Peyer's patch (tissue), 4 donors: ENCODE data around the gene TMEM119. TPM values are rescaled to one million over a fixed set of nuclear protein-coding genes. Genes with fewer than 3 reads are reported as not detected.

Experiments
- DNase-seq, 3 donors: peaks; one replicate each; pipeline ENCODE4 v3.0.0-alpha.2; 2017 to 2019
- H3K27ac ChIP-seq, 4 donors: fragments of 200-600 bp; sonication (generic); one replicate each; pipeline ENCODE4 v1.5.1; 2016 to 2019
- H3K27me3 ChIP-seq, 2 donors: fragments of 200-600 bp; sonication (generic); one replicate each; pipeline ENCODE4 v1.5.1; 2019
- H3K36me3 ChIP-seq, 3 donors: fragments of 200-600 bp; sonication (generic); one replicate each; pipeline ENCODE4 v1.5.1; 2016 to 2019
- H3K4me1 ChIP-seq, 4 donors: fragments of 200-600 bp; sonication (generic); one replicate each; pipeline ENCODE4 v1.5.1; 2016 to 2019
- H3K4me3 ChIP-seq, 4 donors: fragments of 200-600 bp; sonication (generic); 1 replicate in 3 of 4; 2 replicates in 1 of 4; pipeline ENCODE4 v1.5.1; 2016 to 2019; ENCODE audit warnings: mild to moderate bottlenecking in 1 of 4
- H3K9me3 ChIP-seq, 4 donors: fragments of 200-600 bp; sonication (generic); one replicate each; pipeline ENCODE4 v1.5.1; 2016 to 2019; ENCODE audit warnings: mild to moderate bottlenecking in 1 of 4
- POLR2A ChIP-seq, 2 donors: fragments of 450-650 bp; IDR thresholded peaks; one replicate each; pipeline ENCODE4 v1.5.1; 2017; ENCODE audit warnings: antibody characterized with exemption in 2 of 2, mild to moderate bottlenecking in 2 of 2, moderate library complexity in 2 of 2
- total RNA-seq, 4 donors: library from RNA; depleted of rRNA; stranded (reverse); fragments of >200 nt; gene quantifications; one replicate each; pipeline ENCODE4 v1.1.0, GENCODE V29; 2016
- TF ChIP-seq, protein P1 (sequence below), 6 experiments: fragments of 450-650 bp in 4 of 6; fragments of 200-600 bp in 2 of 6; sonication (generic) in 1 of 6; IDR thresholded peaks; one replicate each; pipeline ENCODE4 v1.5.1; 2017 to 2019; ENCODE audit warnings: antibody characterized with exemption in 6 of 6, mild to moderate bottlenecking in 3 of 6, moderate library complexity in 1 of 6

The TMEM119 gene
- total RNA-seq, 4 donors from 2014 or later: 1.8 to 17.3 (median 3.4) TPM

- peaks cover 0 to 44% (median 17%) of the 10 kb centered on the region in 4 donors for H3K4me1 ChIP-seq
- no peaks in the 10 kb centered on the region for H3K9me3 ChIP-seq
- peak within 1 kb of the TSS; percentile 93 to 97 (median 95) for H3K27ac ChIP-seq
- peak; percentile 96 to 99 (median 98) for DNase-seq
- H3K4me3 ChIP-seq: peak within 1 kb of the TSS; percentile 84 to 96 (median 93)
- TF ChIP-seq POLR2A (IDR thresholded peaks at IDR 0.05): peak; percentile 73 to 91
- TF ChIP-seq, protein P1, sequence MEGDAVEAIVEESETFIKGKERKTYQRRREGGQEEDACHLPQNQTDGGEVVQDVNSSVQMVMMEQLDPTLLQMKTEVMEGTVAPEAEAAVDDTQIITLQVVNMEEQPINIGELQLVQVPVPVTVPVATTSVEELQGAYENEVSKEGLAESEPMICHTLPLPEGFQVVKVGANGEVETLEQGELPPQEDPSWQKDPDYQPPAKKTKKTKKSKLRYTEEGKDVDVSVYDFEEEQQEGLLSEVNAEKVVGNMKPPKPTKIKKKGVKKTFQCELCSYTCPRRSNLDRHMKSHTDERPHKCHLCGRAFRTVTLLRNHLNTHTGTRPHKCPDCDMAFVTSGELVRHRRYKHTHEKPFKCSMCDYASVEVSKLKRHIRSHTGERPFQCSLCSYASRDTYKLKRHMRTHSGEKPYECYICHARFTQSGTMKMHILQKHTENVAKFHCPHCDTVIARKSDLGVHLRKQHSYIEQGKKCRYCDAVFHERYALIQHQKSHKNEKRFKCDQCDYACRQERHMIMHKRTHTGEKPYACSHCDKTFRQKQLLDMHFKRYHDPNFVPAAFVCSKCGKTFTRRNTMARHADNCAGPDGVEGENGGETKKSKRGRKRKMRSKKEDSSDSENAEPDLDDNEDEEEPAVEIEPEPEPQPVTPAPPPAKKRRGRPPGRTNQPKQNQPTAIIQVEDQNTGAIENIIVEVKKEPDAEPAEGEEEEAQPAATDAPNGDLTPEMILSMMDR (IDR thresholded peaks at IDR 0.05): no peak
- H3K27me3 ChIP-seq: no peaks in the 10 kb centered on the region
- H3K36me3 ChIP-seq: peaks cover 0 to 39% (median 0%) of the 10 kb centered on the region in 3 donors
These were observed 35.3 kb downstream of the TMEM119 start, which contains the start of gene ISCU for GRCh38 chr12:108562348-108563135. Gene ISCU (plus strand): TSS chr12:108562596. CDS start chr12:108562623, 27 bp downstream.

- peaks cover 0 to 38% (median 16%) of the 10 kb centered on the region in 4 donors for H3K4me1 ChIP-seq
- no peak for DNase-seq
- H3K27ac ChIP-seq: peak overlapping the region; percentile 93 to 97 (median 95)
- TF ChIP-seq, protein P1 (IDR thresholded peaks at IDR 0.05): no peak
- TF ChIP-seq POLR2A (IDR thresholded peaks at IDR 0.05): no peak
- peak overlapping the region; percentile 84 to 96 (median 93) for H3K4me3 ChIP-seq
- H3K9me3 ChIP-seq: no peaks in the 10 kb centered on the region
- H3K27me3 ChIP-seq: no peaks in the 10 kb centered on the region
- H3K36me3 ChIP-seq: peaks cover 0 to 36% (median 0%) of the 10 kb centered on the region in 3 donors
These were observed 36.0 kb downstream of the TMEM119 start for GRCh38 chr12:108561852-108562347.

GRCh38 chr12:108560752-108561719 is 36.8 kb downstream of the TMEM119 start, which contains the start of gene SART3:
Gene SART3 (minus strand): TSS chr12:108561173. CDS start chr12:108561154, 19 bp downstream.
- peak within 1 kb of the TSS; percentile 93 to 97 (median 95) for H3K27ac ChIP-seq
- H3K4me3 ChIP-seq: peak within 1 kb of the TSS; percentile 84 to 96 (median 93)
- TF ChIP-seq POLR2A (IDR thresholded peaks at IDR 0.05): peak; percentile 18 to 59
- TF ChIP-seq, protein P1 (IDR thresholded peaks at IDR 0.05): no peak
- H3K9me3 ChIP-seq: no peaks in the 10 kb centered on the region
- peak; percentile 73 to 87 (median 85) for DNase-seq
- H3K27me3 ChIP-seq: no peaks in the 10 kb centered on the region
- peaks cover 0 to 35% (median 14%) of the 10 kb centered on the region in 4 donors for H3K4me1 ChIP-seq
- H3K36me3 ChIP-seq: peaks cover 0 to 28% (median 0%) of the 10 kb centered on the region in 3 donors

- H3K4me1 ChIP-seq: peaks cover 0 to 32% (median 10%) of the 10 kb centered on the region in 4 donors
- H3K4me3 ChIP-seq: peak overlapping the region; percentile 84 to 96 (median 93)
- no peaks in the 10 kb centered on the region for H3K9me3 ChIP-seq
- TF ChIP-seq, protein P1 (IDR thresholded peaks at IDR 0.05): no peak
- TF ChIP-seq POLR2A (IDR thresholded peaks at IDR 0.05): no peak
- DNase-seq: no peak
- H3K36me3 ChIP-seq: peaks cover 0 to 22% (median 0%) of the 10 kb centered on the region in 3 donors
- peak overlapping the region; percentile 93 to 97 (median 95) for H3K27ac ChIP-seq
- no peaks in the 10 kb centered on the region for H3K27me3 ChIP-seq
These were observed 37.6 kb downstream of the TMEM119 start for GRCh38 chr12:108560321-108560721.

GRCh38 chr12:108559748-108560147 is 38.1 kb downstream of the TMEM119 start:
- H3K4me3 ChIP-seq: peak overlapping the region; percentile 84 to 96 (median 93)
- H3K27ac ChIP-seq: no peak overlapping the region
- H3K9me3 ChIP-seq: no peaks in the 10 kb centered on the region
- no peak for DNase-seq
- H3K36me3 ChIP-seq: peaks cover 0 to 16% (median 0%) of the 10 kb centered on the region in 3 donors
- H3K27me3 ChIP-seq: no peaks in the 10 kb centered on the region
- peaks cover 0 to 32% (median 10%) of the 10 kb centered on the region in 4 donors for H3K4me1 ChIP-seq
- TF ChIP-seq, protein P1 (IDR thresholded peaks at IDR 0.05): no peak
- TF ChIP-seq POLR2A (IDR thresholded peaks at IDR 0.05): no peak
